ENCODE data around the gene MED12. TPM values are rescaled to one million over a fixed set of nuclear protein-coding genes. Genes with fewer than 3 reads are reported as not detected.

The MED12 gene
- total RNA-seq, 2 donors from 2014 or later = 57.5 to 86.5 TPM

- Mint-ChIP-seq H3K9me3 (no peaks in the 10 kb centered on the region), H3K27ac (peak overlapping the region in 1 of 2 donors; percentile 60), H3K36me3 (peaks cover 0 to 7% of the 10 kb centered on the region in 2 donors)
- no peak for ATAC-seq
- DNase-seq (ENCODE audit: low spot score in 2 of 2) = no peak
Observed at GRCh38 chrX:71143508-71143907, 25.1 kb downstream of the MED12 start.

GRCh38 chrX:71144651-71145050 lies 26.3 kb downstream of the MED12 start, which contains the start of gene NLGN3:
Gene NLGN3, plus strand, starts transcription at chrX:71144841. Its CDS starts 2,909 bp downstream, at chrX:71147750.
- ATAC-seq (no peak), DNase-seq (ENCODE audit: low spot score in 2 of 2) (no peak)
- H3K27ac Mint-ChIP-seq = peak within 1 kb of the TSS; percentile 60 to 72
- no peaks in the 10 kb centered on the region for H3K9me3 Mint-ChIP-seq
- H3K36me3 Mint-ChIP-seq = no peaks in the 10 kb centered on the region

GRCh38 chrX:71147496-71148277 lies 29.3 kb downstream of the MED12 start:
- H3K27ac Mint-ChIP-seq = no peak overlapping the region
- no peaks in the 10 kb centered on the region for H3K36me3 Mint-ChIP-seq
- ATAC-seq (no peak), DNase-seq (ENCODE audit: low spot score in 2 of 2) (no peak)
- no peaks in the 10 kb centered on the region for H3K9me3 Mint-ChIP-seq

GRCh38 chrX:71148278-71148663 lies 29.9 kb downstream of the MED12 start:
- H3K36me3 Mint-ChIP-seq = no peaks in the 10 kb centered on the region
- ATAC-seq (no peak), DNase-seq (ENCODE audit: low spot score in 2 of 2) (no peak)
- no peaks in the 10 kb centered on the region for H3K9me3 Mint-ChIP-seq
- H3K27ac Mint-ChIP-seq = no peak overlapping the region

- Mint-ChIP-seq H3K27ac (peak overlapping the region in 1 of 2 donors; percentile 76), H3K9me3 (no peaks in the 10 kb centered on the region)
- ATAC-seq = no peak
Observed at GRCh38 chrX:71151366-71151765, 33.0 kb downstream of the MED12 start.

GRCh38 chrX:71154196-71154595 lies 35.8 kb downstream of the MED12 start:
- H3K9me3 Mint-ChIP-seq = no peaks in the 10 kb centered on the region
- DNase-seq (ENCODE audit: low spot score in 2 of 2) = no peak
- H3K36me3 Mint-ChIP-seq = no peaks in the 10 kb centered on the region
- no peak overlapping the region for H3K27ac Mint-ChIP-seq
- ATAC-seq = no peak

More at GRCh38 chrX:71151366-71151765, 33.0 kb downstream of the MED12 start:
- H3K36me3 Mint-ChIP-seq = no peaks in the 10 kb centered on the region
- DNase-seq (ENCODE audit: low spot score in 2 of 2) = no peak

- ATAC-seq (no peak), DNase-seq (ENCODE audit: low spot score in 2 of 2) (no peak)
- Mint-ChIP-seq H3K36me3 (no peaks in the 10 kb centered on the region), H3K9me3 (no peaks in the 10 kb centered on the region), H3K27ac (no peak overlapping the region)
Observed at GRCh38 chrX:71154641-71155040, 36.2 kb downstream of the MED12 start.

- no peaks in the 10 kb centered on the region for H3K9me3 Mint-ChIP-seq
- ATAC-seq = no peak
- H3K27ac Mint-ChIP-seq = no peak overlapping the region
- no peak for DNase-seq (ENCODE audit: low spot score in 2 of 2)
- H3K36me3 Mint-ChIP-seq = no peaks in the 10 kb centered on the region
Observed at GRCh38 chrX:71158603-71159002, 40.2 kb downstream of the MED12 start.

GRCh38 chrX:71159335-71159734 lies 40.9 kb downstream of the MED12 start:
- H3K27ac Mint-ChIP-seq = no peak overlapping the region
- no peaks in the 10 kb centered on the region for H3K9me3 Mint-ChIP-seq
- ATAC-seq (peak; percentile 26 to 30), DNase-seq (ENCODE audit: low spot score in 2 of 2) (no peak)
- H3K36me3 Mint-ChIP-seq = no peaks in the 10 kb centered on the region

- no peak for DNase-seq (ENCODE audit: low spot score in 2 of 2)
- Mint-ChIP-seq H3K36me3 (no peaks in the 10 kb centered on the region), H3K27ac (no peak overlapping the region), H3K9me3 (no peaks in the 10 kb centered on the region)
- no peak for ATAC-seq
Observed at GRCh38 chrX:71160475-71160874, 42.1 kb downstream of the MED12 start.

GRCh38 chrX:71162981-71163380 lies 44.6 kb downstream of the MED12 start:
- no peaks in the 10 kb centered on the region for H3K9me3 Mint-ChIP-seq
- H3K36me3 Mint-ChIP-seq = no peaks in the 10 kb centered on the region
- H3K27ac Mint-ChIP-seq = no peak overlapping the region
- ATAC-seq (no peak), DNase-seq (ENCODE audit: low spot score in 2 of 2) (no peak)

GRCh38 chrX:71164071-71164470 lies 45.7 kb downstream of the MED12 start:
- no peaks in the 10 kb centered on the region for H3K36me3 Mint-ChIP-seq
- H3K9me3 Mint-ChIP-seq = no peaks in the 10 kb centered on the region
- DNase-seq (ENCODE audit: low spot score in 2 of 2) = no peak
- no peak for ATAC-seq
- H3K27ac Mint-ChIP-seq = peak overlapping the region in 1 of 2 donors; percentile 63

GRCh38 chrX:71166461-71166860 lies 48.1 kb downstream of the MED12 start:
- ATAC-seq (no peak), DNase-seq (ENCODE audit: low spot score in 2 of 2) (no peak)
- Mint-ChIP-seq H3K9me3 (no peaks in the 10 kb centered on the region), H3K36me3 (no peaks in the 10 kb centered on the region), H3K27ac (no peak overlapping the region)

- Mint-ChIP-seq H3K36me3 (no peaks in the 10 kb centered on the region), H3K9me3 (no peaks in the 10 kb centered on the region), H3K27ac (peak overlapping the region in 1 of 2 donors; percentile 57)
Observed at GRCh38 chrX:71167031-71167781, 48.8 kb downstream of the MED12 start.

GRCh38 chrX:71168134-71168533 lies 49.7 kb downstream of the MED12 start:
- DNase-seq (ENCODE audit: low spot score in 2 of 2) = no peak
- no peak for ATAC-seq
- Mint-ChIP-seq H3K36me3 (no peaks in the 10 kb centered on the region), H3K9me3 (no peaks in the 10 kb centered on the region), H3K27ac (peak overlapping the region in 1 of 2 donors; percentile 57)

More at GRCh38 chrX:71167031-71167781, 48.8 kb downstream of the MED12 start:
- no peak for ATAC-seq
- no peak for DNase-seq (ENCODE audit: low spot score in 2 of 2)

GRCh38 chrX:71169586-71169985 lies 51.2 kb downstream of the MED12 start:
- ATAC-seq = no peak
- no peak for DNase-seq (ENCODE audit: low spot score in 2 of 2)
- peak overlapping the region in 1 of 2 donors; percentile 41 for H3K27ac Mint-ChIP-seq
- no peaks in the 10 kb centered on the region for H3K36me3 Mint-ChIP-seq
- H3K9me3 Mint-ChIP-seq = no peaks in the 10 kb centered on the region

GRCh38 chrX:71170660-71171059 lies 52.3 kb downstream of the MED12 start:
- Mint-ChIP-seq H3K9me3 (no peaks in the 10 kb centered on the region), H3K36me3 (no peaks in the 10 kb centered on the region), H3K27ac (no peak overlapping the region)
- no peak for DNase-seq (ENCODE audit: low spot score in 2 of 2)
- ATAC-seq = no peak

Measured in activated naive CD4-positive, alpha-beta T cell treated with anti-CD3 and anti-CD28 coated beads, Interleukin-2, amount 50 U/mL, for 72 hours (primary cell).